Urothelium cell line (cell line): ENCODE results near the gene MRPL43.
"Not testable (repeated sequence)": the region's sequence is repeated elsewhere in the genome, so short reads cannot be mapped to it uniquely, and the experiment has no call there.

Experiments
- DNase-seq: peaks from one replicate; pipeline ENCODE4 v3.0.0; 2011; ENCODE audit warnings: low spot score, mixed read lengths
- FAIRE-seq: peaks from 2 replicates; lab custom pipeline; 2011; peaks lifted over from hg19 to GRCh38; lab: Jason Lieb, UNC

MRPL43 gene

GRCh38 chr10:100984672-100985177 is 2.6 kb downstream of the MRPL43 start:
- DNase-seq = no peak
- no peak for FAIRE-seq

DNA sequence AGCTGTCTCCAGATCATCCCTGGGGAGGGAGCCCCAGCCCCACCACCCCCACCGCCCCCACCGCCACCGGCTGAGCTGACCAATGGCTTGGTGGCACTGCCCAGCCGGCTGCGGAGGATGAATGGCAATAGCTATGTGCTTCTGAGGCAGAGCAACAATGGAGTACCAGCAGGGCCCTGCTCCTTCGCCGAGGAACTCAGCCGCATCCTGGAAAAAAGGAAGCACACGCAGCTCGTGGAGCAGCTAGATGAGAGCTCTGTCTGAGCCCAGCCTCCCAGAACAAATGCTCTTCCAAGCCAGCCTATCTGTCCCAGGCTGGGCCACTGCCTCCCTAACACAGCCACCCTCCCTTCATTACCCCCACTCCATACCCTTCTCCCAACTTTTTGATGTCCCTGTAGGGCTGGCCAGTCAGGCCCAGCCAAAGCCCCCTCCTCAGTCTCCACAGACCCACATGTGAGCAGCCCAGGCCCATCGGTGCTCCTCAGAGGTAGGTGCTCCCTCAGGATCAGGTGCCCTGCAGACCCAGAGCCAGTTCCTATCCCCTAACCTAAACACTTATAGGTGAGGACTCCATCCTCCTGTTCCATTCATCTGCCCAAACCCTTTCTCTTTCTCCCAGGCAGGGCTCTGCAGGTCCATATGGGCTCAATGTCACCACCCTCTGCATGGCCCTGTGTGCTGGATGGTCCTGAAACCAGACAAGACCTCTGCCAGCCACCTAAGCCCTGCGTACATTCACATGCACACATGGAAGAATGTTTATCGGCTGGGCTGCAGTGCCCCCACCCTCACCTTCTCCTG is 3.2 kb downstream of the MRPL43 start:
- FAIRE-seq (no peak), DNase-seq (no peak)

DNA sequence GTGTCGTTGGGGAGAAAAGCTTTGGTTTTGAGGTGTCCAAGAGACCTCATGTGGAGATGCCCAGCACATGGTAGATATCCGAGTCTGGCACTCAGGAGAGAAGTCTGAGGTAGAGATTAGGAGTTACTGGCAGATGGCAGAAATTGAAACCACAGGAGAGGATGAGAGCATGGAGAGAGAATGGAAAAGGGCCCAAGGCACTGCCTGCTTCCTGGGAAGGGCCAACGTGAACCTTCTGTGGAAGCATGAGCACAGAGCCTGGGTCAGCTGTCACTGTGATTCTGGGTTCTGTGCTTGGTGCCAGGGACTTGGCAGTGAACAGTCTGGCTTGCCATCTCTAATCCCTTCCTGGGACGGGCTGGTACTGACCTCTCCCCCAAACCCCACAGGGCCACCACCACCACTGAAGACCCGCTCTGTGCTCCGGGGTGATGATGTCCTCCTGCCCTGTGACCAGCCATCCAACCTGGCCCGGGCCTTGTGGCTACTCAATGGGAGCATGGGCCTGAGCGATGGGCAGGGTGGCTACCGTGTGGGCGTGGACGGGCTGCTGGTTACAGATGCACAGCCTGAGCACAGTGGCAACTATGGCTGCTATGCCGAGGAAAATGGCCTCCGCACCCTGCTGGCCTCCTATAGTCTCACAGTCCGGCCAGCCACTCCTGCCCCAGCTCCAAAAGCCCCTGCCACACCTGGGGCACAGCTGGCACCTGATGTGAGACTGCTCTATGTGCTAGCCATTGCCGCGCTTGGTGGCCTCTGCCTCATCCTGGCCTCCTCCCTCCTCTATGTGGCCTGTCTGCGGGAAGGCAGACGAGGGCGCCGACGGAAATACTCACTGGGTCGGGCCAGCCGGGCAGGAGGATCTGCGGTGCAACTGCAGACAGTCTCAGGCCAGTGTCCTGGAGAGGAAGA is 4.1 kb downstream of the MRPL43 start:
- DNase-seq (no peak), FAIRE-seq (no peak)

GRCh38 chr10:100981178-100981772 is 6.0 kb downstream of the MRPL43 start:
- DNase-seq (no peak), FAIRE-seq (no peak)

DNA sequence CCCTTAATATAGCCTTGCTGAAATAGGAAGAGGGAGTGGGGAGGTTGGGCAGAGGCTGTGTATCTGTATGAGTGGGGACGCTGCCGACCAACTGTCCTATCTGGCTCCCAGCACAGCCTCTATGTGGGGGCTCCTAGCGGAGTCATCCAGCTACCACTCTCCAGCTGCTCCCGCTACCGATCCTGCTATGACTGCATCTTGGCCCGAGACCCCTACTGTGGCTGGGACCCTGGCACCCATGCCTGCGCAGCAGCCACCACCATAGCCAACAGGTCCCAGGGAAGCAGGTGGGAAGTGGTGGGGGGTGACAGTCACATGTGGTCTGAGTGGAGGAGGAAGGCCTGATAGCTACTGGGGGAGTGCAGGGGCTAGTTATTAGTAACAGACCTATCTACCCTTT is 6.6 kb downstream of the MRPL43 start:
- no peak for FAIRE-seq
- no peak for DNase-seq

DNA sequence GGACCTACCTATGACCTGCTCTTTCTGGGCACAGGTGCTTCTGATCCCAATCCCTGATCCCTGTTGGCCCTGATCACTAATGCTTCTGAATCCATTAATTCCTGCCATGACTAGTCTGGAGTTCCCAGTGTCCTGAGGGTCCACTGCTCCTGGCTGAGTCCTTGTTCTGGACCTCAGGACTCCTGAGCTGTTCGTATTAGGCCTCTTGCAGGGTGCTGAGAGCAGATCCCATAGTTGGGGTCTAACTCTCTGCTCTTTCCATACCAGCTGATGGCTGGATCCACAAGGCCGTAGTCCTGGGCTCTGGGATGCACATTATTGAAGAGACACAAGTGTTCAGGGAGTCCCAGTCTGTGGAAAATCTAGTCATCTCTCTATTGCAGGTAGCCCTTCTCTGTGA is 7.0 kb downstream of the MRPL43 start:
- no peak for FAIRE-seq
- no peak for DNase-seq

GRCh38 chr10:100979791-100980272 is 7.5 kb downstream of the MRPL43 start:
- DNase-seq (no peak), FAIRE-seq (no peak)

DNA sequence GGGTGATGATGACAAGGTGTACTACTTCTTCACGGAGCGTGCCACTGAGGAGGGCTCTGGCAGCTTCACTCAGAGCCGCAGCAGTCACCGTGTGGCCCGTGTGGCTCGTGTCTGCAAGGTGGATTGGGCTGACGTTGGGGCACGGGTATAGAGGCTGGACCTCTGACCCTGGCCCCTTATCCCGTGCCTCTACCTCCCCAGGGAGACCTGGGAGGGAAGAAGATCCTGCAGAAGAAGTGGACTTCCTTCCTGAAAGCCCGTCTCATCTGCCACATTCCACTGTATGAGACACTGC is 8.4 kb downstream of the MRPL43 start:
- DNase-seq = no peak
- FAIRE-seq = no peak

DNA sequence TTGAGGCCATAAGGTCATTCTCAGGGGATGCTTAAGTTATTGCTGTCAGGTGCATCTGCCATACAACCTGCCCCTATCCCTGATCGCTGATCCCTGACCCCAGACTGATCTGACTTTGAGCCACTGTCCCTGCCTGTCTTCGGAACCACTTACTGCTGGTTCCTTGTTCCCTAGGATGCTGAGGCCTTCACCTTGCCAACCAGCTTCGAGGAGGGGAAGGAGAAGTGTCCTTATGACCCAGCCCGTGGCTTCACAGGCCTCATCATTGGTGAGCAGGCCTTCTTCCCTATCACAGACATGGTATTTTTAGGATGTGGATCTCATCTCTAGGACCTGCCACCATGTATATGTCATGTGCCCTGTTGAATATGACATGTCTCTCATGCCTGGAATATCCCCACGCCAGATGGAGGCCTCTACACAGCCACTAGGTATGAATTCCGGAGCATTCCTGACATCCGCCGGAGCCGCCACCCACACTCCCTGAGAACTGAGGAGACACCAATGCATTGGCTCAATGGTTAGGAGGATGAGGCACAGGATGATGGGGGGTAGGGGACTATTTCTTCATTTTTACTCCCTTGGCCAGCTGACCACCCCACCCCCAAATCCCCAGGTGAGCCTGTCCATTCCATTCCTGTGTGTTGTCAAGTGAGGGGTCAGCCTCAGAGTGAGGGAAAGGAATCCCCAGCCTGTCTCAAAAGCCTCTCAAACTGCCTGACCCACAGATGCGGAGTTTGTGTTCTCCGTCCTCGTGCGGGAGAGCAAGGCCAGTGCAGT is 9.0 kb downstream of the MRPL43 start:
- DNase-seq (no peak), FAIRE-seq (peak; percentile 32)

- DNase-seq (no peak), FAIRE-seq (no peak)
Measured at GRCh38 chr10:100977436-100977835, 9.9 kb downstream of the MRPL43 start.

DNA sequence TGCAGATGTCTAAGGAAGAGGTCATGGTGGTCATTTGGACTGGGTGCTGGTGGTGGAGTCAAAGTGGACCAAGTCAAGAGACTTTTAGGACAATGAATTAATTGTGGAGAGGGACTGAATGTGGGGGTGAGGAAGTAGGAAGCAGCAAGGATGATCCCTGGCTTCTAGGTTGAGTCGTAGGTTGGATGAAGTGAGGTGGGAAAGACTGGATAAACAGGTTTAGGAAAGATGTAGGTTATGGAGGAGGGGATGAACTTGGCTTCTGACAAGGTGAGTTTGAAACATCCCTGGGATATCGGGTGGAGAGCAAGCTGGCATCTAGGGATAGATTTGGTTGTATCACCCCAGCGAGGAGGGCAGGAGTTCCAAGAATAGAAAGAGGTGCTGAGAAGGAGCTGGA is 10.4 kb downstream of the MRPL43 start:
- no peak for DNase-seq
- no peak for FAIRE-seq

GRCh38 chr10:100975397-100975796 is 11.9 kb downstream of the MRPL43 start:
- not testable (repeated sequence) for DNase-seq, FAIRE-seq

DNA sequence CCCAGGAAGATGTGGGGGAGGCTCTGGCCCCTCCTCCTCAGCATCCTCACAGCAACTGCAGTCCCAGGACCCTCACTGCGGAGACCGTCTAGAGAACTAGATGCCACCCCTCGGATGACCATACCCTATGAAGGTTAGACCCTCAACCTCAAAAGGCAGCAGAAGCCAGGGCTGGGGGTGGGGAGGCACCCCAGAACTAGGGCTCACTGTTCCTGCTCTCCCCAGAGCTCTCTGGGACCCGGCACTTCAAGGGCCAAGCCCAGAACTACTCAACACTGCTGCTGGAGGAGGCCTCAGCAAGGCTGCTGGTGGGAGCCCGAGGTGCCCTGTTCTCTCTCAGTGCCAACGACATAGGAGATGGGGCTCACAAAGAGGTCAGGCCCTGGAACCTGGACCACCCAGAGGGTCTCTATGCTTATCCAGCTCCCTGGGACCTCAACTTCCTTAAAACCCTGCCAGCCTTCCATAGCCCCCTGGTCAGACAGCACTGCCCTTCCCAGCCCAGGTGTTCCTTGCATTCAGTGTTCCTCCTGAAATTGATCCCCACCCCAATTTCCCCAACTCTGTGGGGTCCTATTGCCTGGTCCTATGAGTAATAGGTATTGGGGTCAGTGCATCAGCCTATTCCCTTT is 14.3 kb downstream of the MRPL43 start:
- DNase-seq (no peak), FAIRE-seq (no peak)

- no peak for FAIRE-seq
- no peak for DNase-seq
Measured at GRCh38 chr10:100972115-100972903, 15.0 kb downstream of the MRPL43 start.

DNA sequence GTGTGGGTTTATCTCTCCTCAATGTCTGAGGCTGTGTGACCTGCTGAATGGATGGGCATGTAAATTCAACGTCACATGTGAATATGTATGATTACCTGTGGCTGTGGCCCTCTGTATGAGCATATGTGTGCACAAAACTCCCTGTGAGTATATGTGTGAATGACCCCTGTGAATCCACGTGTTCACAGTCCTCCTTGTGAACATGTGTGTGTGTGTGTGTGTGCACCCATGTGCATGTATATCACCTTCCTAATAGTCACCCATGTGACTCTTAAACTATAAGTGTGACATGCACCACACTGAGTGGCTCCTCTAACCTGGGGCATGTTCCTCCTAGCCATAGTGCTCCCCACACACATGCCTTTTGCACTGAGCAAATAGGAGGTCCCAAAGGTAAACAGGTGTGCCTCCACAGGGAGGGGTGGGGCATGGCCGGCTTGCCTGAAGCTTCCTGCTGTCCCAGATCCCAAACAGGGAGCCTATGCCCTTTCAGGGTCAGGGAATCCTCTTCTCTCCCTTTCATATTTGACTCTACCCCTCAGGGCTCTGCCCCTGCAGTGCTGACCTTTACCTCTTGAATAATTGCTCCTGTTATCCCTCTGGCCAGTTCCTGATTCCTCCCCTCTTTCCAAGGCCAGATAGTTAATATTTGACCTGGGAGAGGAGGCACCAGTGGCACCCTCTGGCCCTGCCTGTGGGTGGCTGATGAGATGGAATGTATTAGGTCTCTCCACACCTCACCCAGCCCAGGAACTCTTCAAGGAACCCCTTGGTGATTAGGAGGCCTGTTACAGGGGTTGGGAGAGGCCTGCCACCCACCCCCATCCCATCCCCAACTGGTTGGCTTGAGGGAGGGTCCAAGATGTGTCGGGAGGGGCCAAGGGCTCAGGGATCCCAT is 16.1 kb downstream of the MRPL43 start:
- FAIRE-seq (peak; percentile 83), DNase-seq (no peak)

- FAIRE-seq (no peak), DNase-seq (peak; percentile 64)
Measured at GRCh38 chr10:100970076-100970913, 17.0 kb downstream of the MRPL43 start.
